HPDE6-E6E7 (cell line): ENCODE results near the gene FICD.
"Not testable (repeated sequence)": the region's sequence is repeated elsewhere in the genome, so short reads cannot be mapped to it uniquely, and the experiment has no call there.

Experiments used
- DNase-seq: peaks from one replicate; pipeline ENCODE4 v3.0.0; 2011; ENCODE audit warnings: missing footprints; ENCODE audit errors: extremely low spot score

The FICD gene

GRCh38 chr12:108538146-108538545 lies 23.1 kb downstream of the FICD start:
- DNase-seq: no peak

- no peak for DNase-seq
These were observed 23.6 kb downstream of the FICD start for GRCh38 chr12:108538616-108539195.

DNA sequence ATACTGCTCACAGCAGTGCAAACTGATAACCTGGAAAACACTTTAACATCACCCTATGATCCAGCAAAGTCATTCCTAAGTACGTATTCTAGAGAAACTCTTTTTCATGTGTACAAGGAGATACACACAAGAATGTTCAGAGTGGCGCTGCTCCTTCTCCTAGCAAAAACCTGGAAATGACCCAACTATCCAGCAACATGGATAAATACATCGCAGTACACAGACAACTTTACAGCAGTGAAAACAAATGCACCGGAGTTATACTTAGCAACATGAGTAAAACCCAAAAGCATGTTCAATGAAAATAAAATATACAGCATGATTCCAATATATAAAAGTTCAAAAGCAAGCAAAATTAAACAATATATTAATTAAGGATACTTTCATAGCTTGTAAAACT lies 27.2 kb downstream of the FICD start:
- DNase-seq: no peak

DNA sequence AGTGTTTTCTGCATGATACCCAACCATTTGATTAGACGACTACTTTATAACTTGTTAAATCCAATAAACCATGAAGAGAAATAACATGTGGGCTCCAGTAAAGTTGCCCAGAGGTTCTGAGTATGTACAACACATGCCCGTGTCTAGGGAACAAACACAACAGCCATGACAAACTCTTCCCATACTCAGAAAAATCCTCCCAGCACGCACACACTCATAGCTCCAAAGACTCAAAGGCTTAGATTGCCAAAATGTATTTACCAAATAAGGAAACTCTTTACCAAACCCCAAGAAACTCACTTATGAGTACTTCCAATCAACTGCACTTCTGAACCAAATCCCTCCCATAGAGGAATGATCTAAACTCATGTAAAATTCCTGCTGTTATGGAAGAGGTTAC lies 28.6 kb downstream of the FICD start:
- DNase-seq: no peak

DNA sequence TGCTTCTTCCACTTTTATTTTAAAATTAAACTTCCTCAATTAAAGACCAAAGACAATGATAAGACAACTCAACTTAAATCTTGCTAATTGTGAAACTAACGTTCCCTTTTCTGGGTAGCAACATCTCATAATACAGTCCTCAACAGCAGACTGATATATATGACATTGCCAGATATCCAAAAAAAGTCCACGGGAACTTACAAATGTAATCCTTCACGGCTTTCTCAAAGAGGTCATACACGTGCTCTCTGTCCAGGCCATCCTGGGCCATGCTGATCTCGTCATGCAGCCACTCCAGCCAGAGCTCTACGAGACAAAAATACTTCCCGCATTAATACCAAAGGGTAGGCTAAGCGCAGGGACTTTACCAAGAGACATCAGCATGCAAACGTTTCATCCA lies 32.6 kb downstream of the FICD start:
- DNase-seq: no peak

GRCh38 chr12:108548954-108549521 lies 34.0 kb downstream of the FICD start:
- no peak for DNase-seq

- DNase-seq: no peak
These were observed 36.5 kb downstream of the FICD start for GRCh38 chr12:108551535-108551934.

GRCh38 chr12:108553799-108554198 lies 38.7 kb downstream of the FICD start:
- no peak for DNase-seq

DNA sequence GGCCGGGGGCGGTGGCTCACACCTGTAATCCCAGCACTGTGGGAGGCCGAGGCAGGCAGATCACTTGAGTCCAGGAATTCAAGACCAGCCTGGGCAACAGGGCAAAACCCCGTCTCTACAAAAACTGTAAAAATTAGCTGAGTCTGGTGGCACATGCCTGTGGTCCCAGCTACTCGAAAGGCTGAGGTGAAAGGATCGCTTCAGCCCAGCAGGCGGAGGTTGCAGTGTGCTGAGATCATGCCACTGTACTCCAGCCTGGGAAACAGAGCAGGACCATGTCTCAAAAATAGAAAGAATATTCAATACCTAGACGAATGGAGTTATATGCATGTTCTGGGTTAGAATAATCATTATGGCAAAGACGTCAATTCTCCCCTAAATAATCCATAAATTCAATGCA lies 40.3 kb downstream of the FICD start:
- DNase-seq: not testable (repeated sequence)

DNA sequence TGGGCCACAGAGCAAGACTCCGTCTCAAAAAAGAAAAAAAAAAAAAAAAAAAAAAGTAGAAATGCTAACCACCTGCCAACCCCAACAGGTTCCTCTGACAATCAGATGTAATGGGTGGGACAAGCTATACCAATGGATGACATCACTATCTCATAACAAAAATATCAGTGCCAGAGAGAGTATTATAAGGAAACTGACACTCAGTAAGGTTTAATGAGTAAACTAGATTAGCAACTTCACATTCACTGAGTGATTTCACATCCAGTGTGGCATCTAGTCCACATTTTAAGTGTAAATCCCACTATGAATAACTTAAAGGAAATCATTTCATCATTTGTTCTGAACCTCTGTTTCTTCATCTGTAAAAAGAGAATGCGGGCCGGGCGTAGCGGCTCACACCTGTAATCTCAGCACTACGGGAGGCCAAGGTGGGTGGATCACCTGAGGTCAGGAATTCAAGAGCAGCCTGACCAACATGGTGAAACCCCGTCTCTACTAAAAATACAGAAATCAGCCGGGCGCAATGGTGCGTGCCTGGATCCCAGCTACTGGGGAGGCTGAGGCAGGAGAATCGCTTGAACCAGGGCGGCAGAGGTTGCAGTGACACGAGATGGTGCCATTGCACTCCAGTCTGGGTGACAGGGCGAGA lies 44.1 kb downstream of the FICD start:
- DNase-seq: no peak

DNA sequence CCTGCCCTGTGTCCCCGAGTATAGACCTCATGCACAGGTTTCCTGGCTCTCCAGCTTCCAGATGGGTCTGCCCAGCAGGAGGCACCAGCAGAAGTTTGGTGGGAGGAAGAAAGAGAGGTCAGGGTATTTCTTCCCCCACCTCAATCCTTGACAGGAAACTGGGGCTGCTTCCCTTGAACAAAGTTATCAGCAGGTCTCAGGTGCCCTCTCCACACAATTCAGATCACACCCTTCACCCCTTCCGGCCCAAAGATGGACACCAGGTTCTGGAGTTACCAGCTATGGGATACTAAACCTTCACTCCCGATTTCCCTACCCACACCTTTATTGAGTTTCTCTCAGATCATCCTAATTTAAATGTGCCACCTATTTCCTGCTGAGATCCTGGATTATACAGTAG lies 44.7 kb downstream of the FICD start:
- no peak for DNase-seq

GRCh38 chr12:108560321-108560721 lies 45.2 kb downstream of the FICD start:
- no peak for DNase-seq

GRCh38 chr12:108560752-108561719 lies 46.0 kb downstream of the FICD start, which contains the start of gene SART3:
TSS of gene SART3 (minus strand) at chr12:108561173. CDS start at chr12:108561154, 19 bp downstream.
- peak; percentile 73 for DNase-seq

DNA sequence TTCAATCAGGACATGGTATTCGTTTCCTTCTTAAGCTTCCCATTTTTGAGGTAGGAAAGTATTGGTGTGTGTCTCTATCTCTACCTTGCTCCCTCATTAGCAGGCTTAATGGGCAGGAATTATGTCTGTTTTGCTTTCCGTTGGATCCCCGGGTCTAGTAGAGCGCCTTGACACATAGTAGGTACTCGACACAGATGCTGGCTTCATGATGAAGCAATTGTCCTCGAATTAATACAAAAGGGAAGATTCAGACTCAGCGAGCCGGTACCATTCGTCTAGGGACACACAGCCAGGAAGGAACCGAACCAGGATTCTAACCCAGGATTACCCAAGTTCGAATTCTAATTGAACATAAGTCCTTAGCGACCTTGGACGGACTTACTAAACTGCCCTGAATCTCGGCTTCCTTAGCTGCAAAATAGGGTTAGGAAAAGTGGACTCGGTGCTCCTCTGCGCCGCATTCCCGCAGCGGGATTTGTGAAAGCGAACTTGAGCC lies 46.8 kb downstream of the FICD start:
- DNase-seq: no peak

- DNase-seq: peak; percentile 86
These were observed 47.5 kb downstream of the FICD start, which contains the start of gene ISCU for GRCh38 chr12:108562348-108563135. TSS of gene ISCU (plus strand) at chr12:108562596. CDS start at chr12:108562623, 27 bp downstream.

- peak; percentile 90 for DNase-seq
These were observed 48.2 kb downstream of the FICD start for GRCh38 chr12:108563136-108563803.

DNA sequence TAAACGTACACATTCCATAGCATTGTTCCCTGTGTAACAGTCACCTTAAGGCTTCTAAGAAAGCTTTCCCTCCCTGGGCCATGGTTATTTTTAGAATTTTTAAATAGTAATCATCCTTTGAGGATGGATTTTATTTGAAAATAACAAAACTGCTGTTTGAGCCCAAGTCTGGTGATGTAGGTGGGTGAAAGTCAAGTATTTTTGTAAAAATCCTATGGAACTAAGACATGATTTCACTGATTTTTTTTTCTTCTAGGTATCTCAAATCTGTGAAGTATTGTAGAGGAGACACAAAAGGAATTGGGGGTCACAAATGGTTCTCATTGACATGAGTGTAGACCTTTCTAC lies 48.7 kb downstream of the FICD start:
- DNase-seq: no peak

- no peak for DNase-seq
These were observed 49.6 kb downstream of the FICD start for GRCh38 chr12:108564724-108565123.

DNA sequence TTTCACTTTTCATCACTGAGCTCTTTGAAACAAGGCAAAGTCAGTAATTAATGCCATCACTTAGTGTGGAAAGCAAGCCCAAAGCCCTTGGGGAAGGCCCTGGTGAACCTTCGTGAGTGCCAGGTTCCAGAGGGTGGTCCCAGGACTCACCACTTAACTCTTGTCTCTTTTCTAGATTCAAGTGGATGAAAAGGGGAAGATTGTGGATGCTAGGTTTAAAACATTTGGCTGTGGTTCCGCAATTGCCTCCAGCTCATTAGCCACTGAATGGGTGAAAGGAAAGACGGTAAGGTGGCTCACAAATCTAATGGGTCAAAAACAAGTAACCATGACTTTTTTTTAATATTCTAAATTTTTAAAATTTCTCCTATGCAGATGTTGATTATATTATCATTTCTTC lies 50.1 kb downstream of the FICD start:
- DNase-seq: no peak

DNA sequence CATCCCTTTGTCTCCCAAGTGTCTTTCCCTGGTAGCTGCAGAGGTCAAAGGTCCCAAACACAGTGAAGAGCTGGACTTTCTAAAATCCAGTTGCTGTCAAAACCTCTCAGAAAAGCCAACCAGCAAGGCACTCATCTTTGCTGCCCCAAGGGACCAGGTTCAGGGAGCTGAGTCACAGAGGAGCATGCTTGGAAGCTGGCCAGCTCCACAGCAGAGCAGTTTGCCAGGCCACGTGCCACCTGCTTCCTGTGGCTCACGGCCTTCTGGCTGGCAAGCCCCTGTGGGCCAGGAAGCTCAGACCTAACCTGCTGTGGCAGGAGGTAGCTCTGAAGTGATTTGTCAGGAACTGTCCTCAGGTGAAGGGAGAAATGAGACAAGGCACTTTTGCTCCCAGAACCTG lies 50.9 kb downstream of the FICD start:
- DNase-seq: peak; percentile 79

DNA sequence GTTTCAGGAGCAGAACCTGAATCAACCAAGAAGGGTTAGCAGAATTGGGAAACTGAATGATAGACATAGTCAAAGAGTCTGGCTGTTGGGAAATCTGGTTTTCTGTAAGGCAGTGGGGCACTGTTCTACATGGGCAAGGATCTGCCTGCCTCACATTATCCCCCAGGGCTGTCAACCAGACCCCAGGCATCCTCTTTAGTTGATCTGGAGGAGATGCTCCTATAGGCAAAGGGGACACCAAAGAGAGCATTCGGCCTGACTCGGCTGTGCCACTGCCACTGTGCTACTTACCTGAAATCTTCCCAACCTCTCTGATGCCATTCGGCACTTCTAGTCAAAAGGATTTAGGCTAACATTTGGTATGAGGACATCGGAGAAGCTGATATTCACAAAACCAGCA lies 51.4 kb downstream of the FICD start:
- no peak for DNase-seq
